Measurements from ENCODE around the gene TXNL4A.

Gene TXNL4A

DNA sequence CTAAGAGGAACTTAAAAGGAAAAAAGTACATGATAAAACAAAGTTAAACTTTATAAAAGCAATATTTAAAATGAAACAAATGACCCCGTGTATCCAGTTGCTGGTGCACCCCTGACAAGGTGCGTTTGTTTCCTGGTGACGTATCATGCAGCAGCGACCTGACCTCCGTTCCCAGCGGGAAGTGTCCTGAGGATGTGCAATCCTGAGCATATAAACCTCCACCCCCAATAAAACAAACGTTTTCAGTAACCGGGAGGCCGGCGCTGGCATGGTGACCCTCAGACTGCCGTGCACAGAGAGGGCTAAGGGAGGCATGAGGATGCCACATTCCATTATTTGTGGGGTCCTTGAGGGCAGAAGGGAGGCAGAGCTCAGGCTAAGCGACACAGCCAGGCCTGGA, 51.7 kb downstream of the TXNL4A start:
- DNase-seq, result no peak

- DNase-seq, result no peak
Observed at GRCh38 chr18:79935925-79936324, 52.4 kb downstream of the TXNL4A start.

DNA sequence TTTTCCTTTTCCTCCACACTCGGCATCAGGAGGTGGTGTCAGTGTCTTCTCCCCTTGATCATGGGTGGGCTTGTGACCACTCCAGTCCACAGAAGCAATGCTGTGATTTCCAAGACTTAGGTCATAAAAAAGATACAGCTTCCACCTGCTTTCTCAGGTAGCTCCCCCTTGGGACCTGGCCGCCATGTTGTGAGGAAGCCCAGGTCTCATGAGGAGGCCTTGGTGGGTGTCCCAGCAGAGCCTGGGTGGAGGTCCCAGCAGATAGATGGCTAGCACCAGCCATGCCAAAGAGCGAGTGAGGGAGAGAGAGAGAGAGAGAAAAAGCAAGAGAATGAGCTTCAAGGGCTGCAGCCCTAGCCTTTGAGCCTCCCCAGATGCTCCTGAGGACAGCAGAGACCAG, 52.9 kb downstream of the TXNL4A start:
- DNase-seq, result no peak

DNA sequence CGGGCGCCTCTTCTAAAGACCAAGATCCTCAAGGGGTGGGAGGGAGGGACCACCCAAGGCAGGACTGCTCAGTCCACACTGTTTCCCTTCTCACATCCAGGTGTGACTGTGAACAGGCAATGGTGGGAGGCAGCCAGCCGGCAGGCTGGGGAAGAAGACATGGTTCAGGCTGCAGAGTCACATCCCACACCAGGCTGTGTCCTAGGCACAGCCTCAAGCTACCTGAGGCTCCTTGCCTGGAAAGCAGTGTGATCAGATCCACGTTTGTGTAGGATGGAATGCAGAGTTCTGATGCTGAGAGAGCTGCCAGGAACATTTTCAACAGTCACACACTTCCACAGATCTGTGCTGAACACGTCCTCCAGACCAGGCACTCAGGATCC, 53.3 kb downstream of the TXNL4A start:
- DNase-seq, result no peak

DNA sequence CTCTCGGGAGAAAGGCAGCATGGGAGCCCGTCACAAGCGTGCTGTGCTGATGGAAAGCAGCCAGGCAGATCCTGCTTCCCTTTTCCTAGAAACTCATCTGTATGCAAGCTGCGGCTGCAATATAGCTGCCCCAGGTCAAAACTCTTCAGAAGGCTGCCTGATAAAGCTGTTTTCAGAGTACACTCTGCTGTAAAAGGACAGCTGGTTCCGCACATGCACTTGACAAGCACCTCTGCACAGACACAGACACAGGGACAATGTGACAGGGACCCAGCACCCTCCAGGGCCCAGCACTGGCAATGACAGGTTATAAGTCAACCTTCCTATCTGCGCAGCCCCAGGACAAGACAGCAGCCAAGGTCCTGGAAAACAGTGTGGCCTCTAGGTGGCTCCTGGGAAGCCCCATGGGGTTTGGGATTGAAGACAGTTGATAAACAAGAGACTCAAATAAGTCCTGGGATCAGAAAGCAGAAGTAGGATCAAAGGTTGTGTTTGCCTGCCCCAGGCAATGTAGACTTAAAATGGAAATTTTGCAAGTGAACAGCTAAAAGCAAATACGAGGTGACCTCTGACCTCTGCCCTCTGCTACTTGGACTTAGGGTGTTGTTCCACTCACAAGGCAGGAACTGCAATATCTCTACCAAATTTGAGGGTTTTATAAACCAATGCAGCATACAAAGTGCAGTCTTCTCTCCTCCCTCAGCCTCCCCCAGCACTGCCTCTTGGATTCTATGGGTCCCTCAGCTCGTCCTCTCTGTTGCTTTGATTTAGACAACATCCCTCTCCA, 53.9 kb downstream of the TXNL4A start:
- peak in 3 of 58 donors; percentile 26 to 49 (median 43) for DNase-seq

GRCh38 chr18:79933765-79934164, 54.6 kb downstream of the TXNL4A start:
- peak in 1 of 58 donors; percentile 22 for DNase-seq

DNA sequence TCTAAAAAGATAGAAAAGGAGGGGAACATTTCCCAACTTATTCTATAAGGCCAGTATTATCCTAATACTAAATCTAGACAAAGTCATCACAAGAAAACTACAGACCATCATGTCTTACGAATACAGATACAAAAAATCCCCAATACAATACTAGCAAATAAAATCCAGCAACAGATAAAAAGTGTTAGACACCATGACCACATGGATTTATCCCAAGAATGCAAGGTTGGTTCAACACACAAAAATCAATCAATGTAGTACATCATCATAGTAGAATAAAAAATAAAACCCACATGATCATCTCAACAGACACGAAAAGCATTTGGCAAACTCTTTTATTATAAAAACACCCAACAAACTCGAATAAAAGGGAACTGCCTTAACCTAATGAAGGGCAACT, 55.5 kb downstream of the TXNL4A start:
- DNase-seq, result no peak

- DNase-seq, result no peak
Observed at GRCh38 chr18:79931475-79931874, 56.9 kb downstream of the TXNL4A start.

GRCh38 chr18:79930020-79930642, 58.2 kb downstream of the TXNL4A start:
- no peak for DNase-seq

GRCh38 chr18:79928563-79928960, 59.8 kb downstream of the TXNL4A start:
- no peak for DNase-seq

GRCh38 chr18:79927607-79928562, 60.5 kb downstream of the TXNL4A start:
- no peak for DNase-seq

DNA sequence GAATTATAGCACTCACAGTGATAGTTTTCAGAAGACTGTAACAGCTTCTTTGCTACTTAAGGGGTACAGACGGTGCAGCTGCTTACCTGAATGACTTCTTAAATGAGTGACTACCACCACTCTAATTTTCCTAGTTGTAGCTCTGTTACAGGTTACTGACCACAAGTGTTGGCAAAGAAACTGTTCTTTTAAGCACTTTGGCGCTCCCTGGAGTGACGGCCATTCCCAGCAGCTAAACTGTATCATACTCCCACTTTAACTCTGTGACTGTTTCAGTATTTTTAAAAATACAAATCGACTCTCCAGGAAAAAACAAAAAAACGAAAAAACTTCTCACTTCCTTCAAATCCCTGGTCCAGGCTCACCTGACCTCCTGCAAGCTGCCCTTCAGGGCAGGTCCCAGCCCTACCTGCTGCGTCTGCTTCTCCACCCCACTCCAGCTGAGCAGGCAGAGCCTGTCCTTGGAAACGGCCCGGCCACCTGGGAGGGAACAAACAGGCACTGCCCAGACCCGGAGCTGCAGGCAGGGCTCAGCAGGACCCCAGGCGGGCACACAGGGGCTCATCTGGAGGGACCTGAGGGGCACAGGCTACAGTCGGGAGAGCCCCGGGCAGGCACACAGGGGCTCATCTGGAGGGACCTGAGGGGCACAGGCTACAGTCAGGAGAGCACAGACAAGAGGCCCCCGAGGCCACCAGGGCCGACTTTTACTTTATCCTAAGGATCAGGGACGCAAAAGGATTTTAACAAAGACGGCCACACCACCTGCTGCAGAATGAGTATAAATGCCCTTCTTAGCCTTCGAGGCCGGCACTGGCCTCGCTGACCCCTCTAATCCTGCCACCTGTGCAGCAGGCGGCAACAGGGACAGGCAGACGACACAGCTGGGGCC, 61.4 kb downstream of the TXNL4A start:
- DNase-seq, result no peak

- DNase-seq, result no peak
Observed at GRCh38 chr18:79926306-79926705, 62.1 kb downstream of the TXNL4A start.

DNA sequence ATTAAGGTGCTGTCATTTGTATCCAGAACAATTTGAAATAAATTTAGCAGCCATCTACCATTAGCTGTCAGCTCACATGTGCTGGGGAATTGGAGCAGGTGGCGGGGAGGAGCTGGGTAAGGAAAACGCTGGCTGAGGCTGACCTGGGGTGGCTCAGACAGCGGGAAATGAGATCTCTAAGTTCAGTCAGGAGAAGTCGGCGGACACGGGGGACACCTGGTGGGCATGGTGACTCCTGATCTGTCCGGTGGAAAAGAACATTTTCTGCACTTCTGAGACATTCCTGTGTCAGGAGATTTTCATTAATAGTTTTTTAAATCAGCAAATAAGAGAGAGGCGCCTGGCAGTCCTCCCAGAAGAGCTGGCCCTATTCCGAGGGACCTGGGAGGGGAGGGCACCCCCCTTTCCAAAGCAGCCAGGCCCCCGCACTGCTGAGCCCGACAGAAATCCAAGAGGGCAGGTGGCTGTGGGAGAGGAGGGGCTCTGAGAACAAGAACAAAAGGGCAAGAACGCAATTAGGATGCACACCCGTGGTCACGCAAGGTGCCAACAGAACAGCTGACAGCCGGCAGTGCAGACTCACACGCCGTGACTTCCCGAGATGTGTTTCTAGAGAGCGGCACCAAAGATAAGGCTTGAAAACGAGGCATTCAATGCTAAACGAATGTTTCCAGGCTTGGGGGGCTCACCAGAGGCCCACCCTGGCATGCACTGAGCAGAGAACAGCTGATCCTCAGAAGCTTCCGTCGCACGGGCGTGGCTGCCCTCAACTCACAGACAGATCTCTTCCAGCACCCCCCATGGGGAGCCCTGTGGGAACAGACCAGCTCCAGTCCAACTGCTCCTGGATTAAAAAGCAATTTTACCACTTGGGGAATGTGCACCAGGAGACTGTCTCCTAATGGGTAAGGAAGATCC, 63.3 kb downstream of the TXNL4A start:
- peak in 19 of 58 donors; percentile 24 to 73 (median 46) for DNase-seq

GRCh38 chr18:79923896-79924585, 64.3 kb downstream of the TXNL4A start:
- DNase-seq, result no peak

DNA sequence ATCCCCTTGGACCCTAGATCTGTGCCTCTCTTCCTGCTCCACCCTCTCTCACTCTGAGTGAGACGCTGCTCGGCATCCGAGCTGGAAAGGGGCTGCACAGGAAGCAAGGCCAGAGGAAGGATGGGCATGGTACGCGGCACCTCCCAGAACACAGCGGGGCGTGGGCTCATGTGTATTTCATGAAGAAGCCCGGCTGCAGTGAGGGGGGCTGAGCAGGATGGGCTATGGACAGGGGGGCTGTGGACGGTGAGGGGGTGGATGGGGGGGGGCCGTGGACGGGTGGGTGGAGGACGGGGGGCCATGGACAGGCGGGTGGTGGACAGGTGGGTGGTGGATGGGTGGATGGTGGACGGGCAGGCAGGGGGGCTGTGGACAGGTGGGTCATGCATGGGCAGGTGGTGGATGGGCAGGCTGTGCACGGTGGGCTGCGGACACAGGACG, 65.4 kb downstream of the TXNL4A start:
- DNase-seq, result no peak

- DNase-seq, result no peak
Observed at GRCh38 chr18:79921984-79922965, 66.1 kb downstream of the TXNL4A start.
